GM19238 (cell line): ENCODE data around the gene CES5A.
"Not testable (repeated sequence)": the region's sequence is repeated elsewhere in the genome, so short reads cannot be mapped to it uniquely, and the experiment has no call there.

Experiments used
- DNase-seq: peaks from one replicate; pipeline ENCODE4 v3.0.0; 2011; ENCODE audit warnings: low spot score; ENCODE audit not compliant: insufficient read length

Gene CES5A

GRCh38 chr16:55830658-55831294, 44.4 kb downstream of the CES5A start:
- no peak for DNase-seq

- DNase-seq = not testable (repeated sequence)
Observed at GRCh38 chr16:55829232-55829631, 45.9 kb downstream of the CES5A start.

- no peak for DNase-seq
Observed at GRCh38 chr16:55828680-55829079, 46.5 kb downstream of the CES5A start.

GRCh38 chr16:55825115-55825728, 50.0 kb downstream of the CES5A start:
- no peak for DNase-seq

GRCh38 chr16:55824473-55825000, 50.6 kb downstream of the CES5A start:
- DNase-seq = no peak

GRCh38 chr16:55822280-55822810, 52.8 kb downstream of the CES5A start:
- DNase-seq = no peak

GRCh38 chr16:55821210-55821609, 54.0 kb downstream of the CES5A start:
- DNase-seq = no peak

GRCh38 chr16:55820615-55821014, 54.6 kb downstream of the CES5A start:
- no peak for DNase-seq

- no peak for DNase-seq
Observed at GRCh38 chr16:55817236-55817912, 57.8 kb downstream of the CES5A start.

- not testable (repeated sequence) for DNase-seq
Observed at GRCh38 chr16:55816222-55816621, 59.0 kb downstream of the CES5A start.

- DNase-seq = no peak
Observed at GRCh38 chr16:55815320-55815719, 59.9 kb downstream of the CES5A start.

- DNase-seq = not testable (repeated sequence)
Observed at GRCh38 chr16:55814174-55814573, 61.0 kb downstream of the CES5A start.

GRCh38 chr16:55813730-55814129, 61.4 kb downstream of the CES5A start:
- not testable (repeated sequence) for DNase-seq

GRCh38 chr16:55812951-55813350, 62.2 kb downstream of the CES5A start:
- DNase-seq = no peak

- no peak for DNase-seq
Observed at GRCh38 chr16:55811811-55812210, 63.4 kb downstream of the CES5A start.

- no peak for DNase-seq
Observed at GRCh38 chr16:55810451-55810961, 64.7 kb downstream of the CES5A start.

- DNase-seq = no peak
Observed at GRCh38 chr16:55809851-55810250, 65.3 kb downstream of the CES5A start.

- DNase-seq = no peak
Observed at GRCh38 chr16:55809386-55809785, 65.8 kb downstream of the CES5A start.

GRCh38 chr16:55808286-55808685, 66.9 kb downstream of the CES5A start:
- not testable (repeated sequence) for DNase-seq

GRCh38 chr16:55805104-55805503, 70.1 kb downstream of the CES5A start:
- not testable (repeated sequence) for DNase-seq

- not testable (repeated sequence) for DNase-seq
Observed at GRCh38 chr16:55803681-55804080, 71.5 kb downstream of the CES5A start.
